Testis (tissue), 5 donors: ENCODE results near the gene MYBPHL. TPM values are rescaled to one million over a fixed set of nuclear protein-coding genes. Genes with fewer than 3 reads are reported as not detected.

Experiments used
- DNase-seq: peaks from one replicate; pipeline ENCODE4 v3.0.0-alpha.2; 2019
- H3K27ac ChIP-seq, 2 donors: fragments of 200-600 bp; sonication (generic); one replicate each; pipeline ENCODE4 v1.5.1; 2019
- H3K27me3 ChIP-seq: fragments of 200-600 bp; sonication (generic); one replicate; pipeline ENCODE4 v1.5.1; 2019
- H3K36me3 ChIP-seq: fragments of 200-600 bp; sonication (generic); one replicate; pipeline ENCODE4 v1.5.1; 2017; ENCODE audit warnings: low read depth; ENCODE audit errors: missing control alignments
- H3K4me1 ChIP-seq: fragments of 200-600 bp; sonication (generic); one replicate; pipeline ENCODE4 v1.5.1; 2019
- H3K4me3 ChIP-seq, 2 donors: fragments of 200-600 bp; sonication (generic); one replicate each; pipeline ENCODE4 v1.5.1; 2017 to 2019
- H3K9me3 ChIP-seq: fragments of 200-600 bp; sonication (generic); one replicate; pipeline ENCODE4 v1.5.1; 2017
- CTCF ChIP-seq, 3 experiments: fragments of 450-650 bp in 2 of 3; fragments of 200-600 bp in 1 of 3; sonication (generic) in 1 of 3; IDR thresholded peaks; one replicate each; pipeline ENCODE4 v1.5.1; 2016 to 2019; ENCODE audit warnings: antibody characterized with exemption in 3 of 3, mild to moderate bottlenecking in 2 of 3, moderate library complexity in 1 of 3
- POLR2A ChIP-seq: fragments of 450-650 bp; IDR thresholded peaks from one replicate; pipeline ENCODE4 v1.6.1; 2017; ENCODE audit warnings: antibody characterized with exemption, mild to moderate bottlenecking, moderate library complexity
- WGBS, 2 donors: methylation state at CpG; one replicate each; pipeline ENCODE4 v1.1.5; 2018; 5-methylcytosine and 5-hydroxymethylcytosine counted together
- intact Hi-C: fragments of 100-400 bp; cut with DNase I; formaldehyde crosslinking; loops from one replicate; pipeline ENCODE4 v1.15.1; 2023; ENCODE audit warnings: low total_unique reads
- long read RNA-seq, 2 donors: transcript quantifications; one replicate each; lab custom pipeline, GENCODE V29; 2026
- polyA plus RNA-seq: library from polyadenylated mRNA; stranded (reverse); fragments of 350-450 nt; fragmentation: Illumina TruSeq; extraction: RNeasy Lipid Tissue Mini Kit (QIAGEN cat#74804); gene quantifications from one replicate; pipeline ENCODE4 v1.2.3, GENCODE V29; 2014; ENCODE audit warnings: low read depth, low replicate concordance; ENCODE audit not compliant: insufficient read depth
- total RNA-seq, 2 donors: library from RNA; depleted of rRNA; stranded (reverse); fragments of >200 nt; gene quantifications; one replicate each; pipeline ENCODE4 v1.2.3, GENCODE V29; 2016

The MYBPHL gene
- total RNA-seq (under 1 TPM in 1 of 2 donors, not detected in 1; 0.99 TPM), polyA plus RNA-seq (1.5 TPM)
- long read RNA-seq, donor 1: 0 reads
- long read RNA-seq, donor 2: 0 reads

GRCh38 chr1:109306832-109307273 lies at the start of gene MYBPHL:
Gene MYBPHL, minus strand, starts transcription at chr1:109307011. Its CDS starts 20 bp downstream, at chr1:109306991.
- Histone ChIP-seq H3K27me3 (no peaks in the 10 kb centered on the region), H3K4me3 (no peak within 1 kb of the TSS), H3K4me1 (peaks cover 52% of the 10 kb centered on the region), H3K27ac (peak within 1 kb of the TSS; percentile 70 to 72), H3K9me3 (no peaks in the 10 kb centered on the region), H3K36me3 (no peaks in the 10 kb centered on the region)
- intact Hi-C loops: loop anchor here (10.0 kb wide), 1 partner anchor 78 kb away; no protein-coding TSS in a partner anchor
- DNase-seq: no peak
- TF ChIP-seq CTCF (IDR thresholded peaks at IDR 0.05) (no peak), POLR2A (no peak)
- 53 to 67% methylated on average over 4 to 5 of the region's 7 CpGs for WGBS, 2 donors

DNA sequence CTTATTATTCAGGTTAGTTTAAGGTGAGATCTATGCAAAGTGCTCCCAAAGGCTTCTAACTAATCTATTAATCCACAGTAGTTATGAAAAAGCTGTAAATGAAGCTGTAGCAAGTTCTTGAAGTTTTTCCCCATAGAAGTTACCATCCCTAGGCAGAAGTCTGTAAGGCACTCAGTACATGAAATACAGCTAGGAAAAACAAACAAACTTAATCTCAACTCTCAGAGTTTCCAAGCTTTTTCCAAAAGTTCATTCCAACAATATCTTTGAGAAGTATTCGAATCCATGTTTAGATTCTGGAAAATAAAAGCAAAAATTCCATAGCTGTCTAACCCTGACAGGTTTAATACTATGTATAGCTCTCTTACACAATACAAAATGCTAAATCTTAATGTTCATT lies 49.7 kb upstream of the MYBPHL start:
- Histone ChIP-seq H3K4me1 (peaks cover 9% of the 10 kb centered on the region), H3K9me3 (no peaks in the 10 kb centered on the region), H3K27me3 (no peaks in the 10 kb centered on the region), H3K27ac (no peak overlapping the region), H3K36me3 (no peaks in the 10 kb centered on the region), H3K4me3 (no peak overlapping the region)
- TF ChIP-seq CTCF (IDR thresholded peaks at IDR 0.05) (no peak), POLR2A (no peak)
- WGBS, 2 donors: 44 to 51% methylated on average over 1 of the region's 1 CpG
- intact Hi-C loops: no loop called here
- DNase-seq: no peak

- Histone ChIP-seq H3K36me3 (no peaks in the 10 kb centered on the region), H3K4me1 (peaks cover 9% of the 10 kb centered on the region), H3K27me3 (no peaks in the 10 kb centered on the region), H3K27ac (no peak overlapping the region), H3K9me3 (no peaks in the 10 kb centered on the region), H3K4me3 (no peak overlapping the region)
- no peak for DNase-seq
- WGBS, 2 donors: 41 to 66% methylated on average over 3 of the region's 3 CpGs
- TF ChIP-seq CTCF (IDR thresholded peaks at IDR 0.05) (no peak), POLR2A (no peak)
- intact Hi-C loops: no loop called here
These were observed 48.1 kb upstream of the MYBPHL start for GRCh38 chr1:109354929-109355328.

- H3K36me3 ChIP-seq: no peaks in the 10 kb centered on the region
- intact Hi-C loops: no loop called here
- no peaks in the 10 kb centered on the region for H3K9me3 ChIP-seq
- H3K4me3 ChIP-seq: no peak overlapping the region
- TF ChIP-seq POLR2A (no peak), CTCF (IDR thresholded peaks at IDR 0.05) (no peak)
- WGBS, 2 donors: 79 to 87% methylated on average over 5 of the region's 5 CpGs
- no peak overlapping the region for H3K27ac ChIP-seq
- H3K4me1 ChIP-seq: no peaks in the 10 kb centered on the region
- DNase-seq: no peak
- H3K27me3 ChIP-seq: no peaks in the 10 kb centered on the region
These were observed 44.6 kb upstream of the MYBPHL start for GRCh38 chr1:109351457-109351856.

DNA sequence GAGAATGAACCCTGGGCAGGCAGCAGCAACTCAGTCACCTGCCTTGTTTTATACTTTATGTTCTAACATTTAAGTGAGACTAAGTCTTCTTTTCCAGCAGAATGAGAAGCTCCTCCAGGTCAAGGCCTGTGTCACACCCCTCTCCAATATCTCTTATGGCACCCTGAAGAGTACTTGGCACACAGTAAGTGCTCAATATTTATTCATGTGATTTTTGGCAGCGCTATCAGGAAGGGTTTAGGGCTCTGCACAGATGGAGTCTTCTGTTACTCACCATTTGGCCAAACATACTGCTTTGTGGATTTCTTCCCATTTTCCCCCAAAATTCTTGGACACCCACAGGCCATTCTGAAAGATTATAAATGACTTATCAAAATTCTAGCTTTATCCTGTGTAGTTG lies 43.8 kb upstream of the MYBPHL start:
- H3K4me1 ChIP-seq: no peaks in the 10 kb centered on the region
- no peaks in the 10 kb centered on the region for H3K9me3 ChIP-seq
- H3K27ac ChIP-seq: no peak overlapping the region
- TF ChIP-seq CTCF (IDR thresholded peaks at IDR 0.05) (no peak), POLR2A (no peak)
- no peak overlapping the region for H3K4me3 ChIP-seq
- intact Hi-C loops: no loop called here
- WGBS, 2 donors: 90 to 95% methylated on average over 1 of the region's 1 CpG
- no peaks in the 10 kb centered on the region for H3K27me3 ChIP-seq
- H3K36me3 ChIP-seq: no peaks in the 10 kb centered on the region
- DNase-seq: no peak
